T-helper 2 cell treated with Interferon-gamma antibody and Interleukin-4, amounts not matched to agents 100 ng/mL and 5 ng/mL, for 36 hours (primary cell): ENCODE measurements around the gene ANKS1A. TPM values are rescaled to one million over a fixed set of nuclear protein-coding genes. Genes with fewer than 3 reads are reported as not detected.

Experiments used
- total RNA-seq: library from RNA; stranded (reverse); gene quantifications from 2 replicates; pipeline ENCODE4 v1.2.3, GENCODE V29; 2022

The ANKS1A gene
- total RNA-seq, 1 donor from 2014 or later, result 6.8 TPM

Other genes starting within 250 kb of the ANKS1A start
- 74.2 and 77.1 TPM in 2 replicates for gene ILRUN, start 192.5 kb upstream of the ANKS1A start, total RNA-seq
- gene SNRPC, start 131.8 kb upstream of the ANKS1A start, total RNA-seq, result 131 and 133 TPM in 2 replicates
- gene BLTP3A, start 97.2 kb upstream of the ANKS1A start, total RNA-seq, result 12.8 and 12.9 TPM in 2 replicates
- gene TAF11, start 1.2 kb upstream of the ANKS1A start, total RNA-seq, result 28.1 and 31.0 TPM in 2 replicates